ENCODE measurements around the gene DNAH8. TPM values are rescaled to one million over a fixed set of nuclear protein-coding genes. Genes with fewer than 3 reads are reported as not detected.

The DNAH8 gene
- total RNA-seq = under 1 TPM in 1 of 3 donors, not detected in 2; 0.10 TPM
- 0.63 TPM for total RNA-seq (2013)

GRCh38 chr6:38715016-38715689 lies at the start of gene DNAH8:
Gene DNAH8, plus strand, starts transcription at chr6:38715311. Its CDS starts 7,499 bp downstream, at chr6:38722810.
- ATAC-seq (peak; percentile 38 to 74 (median 47)), DNase-seq (peak; percentile 12 to 26)
- Mint-ChIP-seq H3K27ac (peak within 1 kb of the TSS; percentile 77 to 93), H3K4me3 (peak within 1 kb of the TSS; percentile 75), H3K9me3 (no peaks in the 10 kb centered on the region), H3K36me3 (peaks cover 8% of the 10 kb centered on the region), H3K27me3 (ENCODE audit: low read depth in 2 of 2) (peaks cover 19 to 28% of the 10 kb centered on the region in 2 donors), H3K4me1 (peaks cover 22 to 25% of the 10 kb centered on the region in 2 donors)
- Histone ChIP-seq H3K27ac (ENCODE audit: low read length) (peak within 1 kb of the TSS; percentile 83), H3K27me3 (ENCODE audit: control insufficient read depth, insufficient read depth, low read length) (peaks cover 13% of the 10 kb centered on the region), H3K9me3 (ENCODE audit: control insufficient read depth, insufficient read depth, low read length) (no peaks in the 10 kb centered on the region), H3K4me1 (ENCODE audit: control insufficient read depth, insufficient read depth, low read length) (peaks cover 20% of the 10 kb centered on the region), H3K4me3 (ENCODE audit: low read length) (peak within 1 kb of the TSS; percentile 28), H3K36me3 (ENCODE audit: control insufficient read depth, insufficient read depth, low read length) (no peaks in the 10 kb centered on the region)
- no peak for TF ChIP-seq CTCF (IDR thresholded peaks at IDR 0.05)
- WGBS (ENCODE audit: insufficient coverage) = 6% methylated on average over 44 of the region's 44 CpGs
- intact Hi-C loops (cut with micrococcal nuclease) = no loop called here

- Histone ChIP-seq H3K27me3 (ENCODE audit: control insufficient read depth, insufficient read depth, low read length) (no peaks in the 10 kb centered on the region), H3K36me3 (ENCODE audit: control insufficient read depth, insufficient read depth, low read length) (peaks cover 17% of the 10 kb centered on the region), H3K4me1 (ENCODE audit: control insufficient read depth, insufficient read depth, low read length) (no peaks in the 10 kb centered on the region), H3K27ac (ENCODE audit: low read length) (no peak overlapping the region), H3K4me3 (ENCODE audit: low read length) (no peak overlapping the region), H3K9me3 (ENCODE audit: control insufficient read depth, insufficient read depth, low read length) (no peaks in the 10 kb centered on the region)
- intact Hi-C loops (cut with micrococcal nuclease) = loop anchor here (1.0 kb wide), 1 partner anchor 33 kb away; the partner anchor contains the start of gene BTBD9
- DNase-seq (peak in 1 of 2 donors; percentile 74), ATAC-seq (peak; percentile 81 to 93 (median 92))
- H3K27me3 Mint-ChIP-seq (ENCODE audit: low read depth in 2 of 2) = no peaks in the 10 kb centered on the region
- no peaks in the 10 kb centered on the region for H3K9me3 Mint-ChIP-seq
- peak; percentile 78 for TF ChIP-seq CTCF (IDR thresholded peaks at IDR 0.05)
- WGBS (ENCODE audit: insufficient coverage) = 18% methylated on average over 2 of the region's 2 CpGs
- peaks cover 6 to 16% of the 10 kb centered on the region in 2 donors for H3K4me1 Mint-ChIP-seq
- no peak overlapping the region for H3K27ac Mint-ChIP-seq
- H3K36me3 Mint-ChIP-seq = peaks cover 14% of the 10 kb centered on the region
- H3K4me3 Mint-ChIP-seq = no peak overlapping the region
Measured at GRCh38 chr6:38671885-38672467, 43.1 kb upstream of the DNAH8 start.

GRCh38 chr6:38673397-38674165 lies 41.5 kb upstream of the DNAH8 start:
- Mint-ChIP-seq H3K4me3 (no peak overlapping the region), H3K9me3 (no peaks in the 10 kb centered on the region), H3K36me3 (peaks cover 14% of the 10 kb centered on the region), H3K27ac (peak overlapping the region in 1 of 2 donors; percentile 17), H3K4me1 (peaks cover 6 to 16% of the 10 kb centered on the region in 2 donors), H3K27me3 (ENCODE audit: low read depth in 2 of 2) (no peaks in the 10 kb centered on the region)
- Histone ChIP-seq H3K9me3 (ENCODE audit: control insufficient read depth, insufficient read depth, low read length) (no peaks in the 10 kb centered on the region), H3K27me3 (ENCODE audit: control insufficient read depth, insufficient read depth, low read length) (no peaks in the 10 kb centered on the region), H3K36me3 (ENCODE audit: control insufficient read depth, insufficient read depth, low read length) (peaks cover 22% of the 10 kb centered on the region), H3K4me1 (ENCODE audit: control insufficient read depth, insufficient read depth, low read length) (no peaks in the 10 kb centered on the region), H3K4me3 (ENCODE audit: low read length) (no peak overlapping the region), H3K27ac (ENCODE audit: low read length) (no peak overlapping the region)
- 55% methylated on average over 4 of the region's 9 CpGs for WGBS (ENCODE audit: insufficient coverage)
- TF ChIP-seq CTCF (IDR thresholded peaks at IDR 0.05) = no peak
- DNase-seq = peak in 1 of 2 donors; percentile 24
- peak; percentile 46 to 53 (median 48) for ATAC-seq
- intact Hi-C loops (cut with micrococcal nuclease) = no loop called here
